H9 (cell line): ENCODE measurements around the gene MNS1. TPM values are rescaled to one million over a fixed set of nuclear protein-coding genes. Genes with fewer than 3 reads are reported as not detected.

Source experiments
- DNase-seq: peaks from one replicate; pipeline ENCODE4 v3.0.0-alpha.2; 2017
- H2AFZ ChIP-seq: one replicate; pipeline ENCODE4 v1.6.1; 2013; ENCODE audit warnings: mild to moderate bottlenecking, low read length, control low read depth, moderate library complexity
- H2AK5ac ChIP-seq: 2 replicates; pipeline ENCODE4 v1.6.1; 2013; ENCODE audit warnings: low read length, control low read depth, mixed read lengths; ENCODE audit not compliant: insufficient read length
- H2BK120ac ChIP-seq: one replicate; pipeline ENCODE4 v1.6.1; 2013; ENCODE audit warnings: low read depth, mild to moderate bottlenecking, low read length, control low read depth, inconsistent platforms; ENCODE audit not compliant: poor library complexity, severe bottlenecking
- H2BK12ac ChIP-seq: 2 replicates; pipeline ENCODE4 v1.6.1; 2013; ENCODE audit warnings: low read length, control low read depth, mixed read lengths, low read depth; ENCODE audit not compliant: insufficient read length
- H2BK15ac ChIP-seq: 2 replicates; pipeline ENCODE4 v1.6.1; 2013; ENCODE audit warnings: low read depth, low read length, control low read depth
- H2BK20ac ChIP-seq: one replicate; pipeline ENCODE4 v1.6.1; 2013; ENCODE audit warnings: low read depth, mild to moderate bottlenecking, low read length, control low read depth, inconsistent platforms; ENCODE audit not compliant: poor library complexity, severe bottlenecking
- H2BK5ac ChIP-seq: 2 replicates; pipeline ENCODE4 v1.6.1; 2013; ENCODE audit warnings: low read length, control low read depth, mixed read lengths; ENCODE audit not compliant: insufficient read length
- H3K14ac ChIP-seq: 2 replicates; pipeline ENCODE4 v1.6.1; 2013; ENCODE audit warnings: low read length, control low read depth; ENCODE audit not compliant: insufficient read depth
- H3K18ac ChIP-seq: 2 replicates; pipeline ENCODE4 v1.6.1; 2013; ENCODE audit warnings: low read depth, mild to moderate bottlenecking, mixed read lengths, low read length, control low read depth; ENCODE audit not compliant: insufficient read length
- H3K23ac ChIP-seq: 2 replicates; pipeline ENCODE4 v1.6.1; 2013; ENCODE audit warnings: low read length, control low read depth, mixed read lengths, low read depth; ENCODE audit not compliant: insufficient read length
- H3K23me2 ChIP-seq: 2 replicates; pipeline ENCODE4 v1.6.1; 2013; ENCODE audit warnings: low read depth, mild to moderate bottlenecking, mixed read lengths, low read length, control low read depth; ENCODE audit not compliant: insufficient read length, poor library complexity, severe bottlenecking
- H3K27ac ChIP-seq: 2 replicates; pipeline ENCODE4 v1.5.1; 2013; ENCODE audit warnings: low read length, control low read depth, mixed read lengths, low read depth; ENCODE audit not compliant: insufficient read length
- H3K27me3 ChIP-seq: 2 replicates; pipeline ENCODE4 v1.6.1; 2013; ENCODE audit warnings: low read length, control low read depth, inconsistent platforms; ENCODE audit not compliant: insufficient read depth
- H3K4ac ChIP-seq: 2 replicates; pipeline ENCODE4 v1.6.1; 2013; ENCODE audit warnings: low read depth, mild to moderate bottlenecking, control low read depth, inconsistent platforms, low read length, moderate library complexity
- H3K4me1 ChIP-seq: 2 replicates; pipeline ENCODE4 v1.6.1; 2013; ENCODE audit warnings: low read length, control low read depth, inconsistent platforms; ENCODE audit not compliant: insufficient read depth
- H3K4me2 ChIP-seq: 2 replicates; pipeline ENCODE4 v1.6.1; 2013; ENCODE audit warnings: low read length, control low read depth, mixed read lengths; ENCODE audit not compliant: insufficient read length, insufficient read depth
- H3K56ac ChIP-seq: 2 replicates; pipeline ENCODE4 v1.6.1; 2013; ENCODE audit warnings: low read depth, mild to moderate bottlenecking, mixed read lengths, low read length, control low read depth; ENCODE audit not compliant: insufficient read length
- H3K79me1 ChIP-seq: 2 replicates; pipeline ENCODE4 v1.6.1; 2013; ENCODE audit warnings: low read depth, mild to moderate bottlenecking, moderate library complexity, low read length, control low read depth, inconsistent platforms; ENCODE audit not compliant: insufficient read depth, poor library complexity, severe bottlenecking
- H3K79me2 ChIP-seq: 2 replicates; pipeline ENCODE4 v1.6.1; 2013; ENCODE audit warnings: low read length, control low read depth, inconsistent platforms; ENCODE audit not compliant: insufficient read depth
- H3K9ac ChIP-seq: 2 replicates; pipeline ENCODE4 v1.6.1; 2013; ENCODE audit warnings: low read length, control low read depth, mixed read lengths; ENCODE audit not compliant: insufficient read length; ENCODE audit errors: extremely low read depth
- H3K9me3 ChIP-seq: one replicate; pipeline ENCODE4 v1.6.1; 2013; ENCODE audit warnings: low read depth, low read length, inconsistent platforms; ENCODE audit not compliant: control insufficient read depth
- H3T11ph ChIP-seq: one replicate; pipeline ENCODE4 v1.6.1; 2013; ENCODE audit warnings: mild to moderate bottlenecking, low read length, control low read depth, inconsistent platforms
- H4K20me1 ChIP-seq: one replicate; pipeline ENCODE4 v1.6.1; 2013; ENCODE audit not compliant: control insufficient read depth, insufficient read length, insufficient read depth
- H4K5ac ChIP-seq: 2 replicates; pipeline ENCODE4 v1.6.1; 2013; ENCODE audit warnings: low read depth, mild to moderate bottlenecking, mixed read lengths, low read length, control low read depth; ENCODE audit not compliant: insufficient read length
- H4K8ac ChIP-seq: replicated peaks from 2 replicates; pipeline ENCODE4 v1.6.1; 2013; ENCODE audit warnings: low read length, control low read depth, mixed read lengths, low read depth; ENCODE audit not compliant: insufficient read length
- H4K91ac ChIP-seq: 2 replicates; pipeline ENCODE4 v1.6.1; 2013; ENCODE audit warnings: low read depth, mild to moderate bottlenecking, moderate library complexity, mixed read lengths, low read length, control low read depth; ENCODE audit not compliant: insufficient read length
- H3K27ac Mint-ChIP-seq, 3 experiments: 2 replicates in 2 of 3; 3 replicates in 1 of 3; pipeline ENCODE4 v1.8.0; 2020 to 2021; ENCODE audit warnings: mixed read lengths in 3 of 3, mild to moderate bottlenecking in 1 of 3, moderate library complexity in 1 of 3
- H3K27me3 Mint-ChIP-seq: 2 replicates; pipeline ENCODE4 v1.8.0; 2021; ENCODE audit warnings: low read depth, mild to moderate bottlenecking, moderate library complexity, mixed read lengths
- H3K36me3 Mint-ChIP-seq, 3 experiments: 2 replicates in 2 of 3; 3 replicates in 1 of 3; pipeline ENCODE4 v1.8.0; 2020 to 2021; ENCODE audit warnings: low read depth in 3 of 3, mixed read lengths in 3 of 3; ENCODE audit not compliant: insufficient read depth in 1 of 3
- H3K4me1 Mint-ChIP-seq, 2 experiments: 2 replicates each; pipeline ENCODE4 v1.8.0; 2020; ENCODE audit warnings: mixed read lengths in 2 of 2
- H3K4me3 Mint-ChIP-seq, 2 experiments: 2 replicates in 1 of 2; 3 replicates in 1 of 2; pipeline ENCODE4 v1.8.0; 2020 to 2021; ENCODE audit warnings: mild to moderate bottlenecking in 2 of 2, mixed read lengths in 2 of 2, moderate library complexity in 1 of 2
- H3K9me3 Mint-ChIP-seq, 2 experiments: 2 replicates in 1 of 2; 3 replicates in 1 of 2; pipeline ENCODE4 v1.8.0; 2020; ENCODE audit warnings: mild to moderate bottlenecking in 2 of 2, mixed read lengths in 2 of 2, moderate library complexity in 1 of 2
- WGBS: extraction: QIAGEN DNeasy Blood & Tissue Kit; methylation state at CpG from one replicate; pipeline ENCODE4 v1.1.7; 2013; ENCODE audit warnings: missing lambda C conversion rate, low lambda C conversion rate, mixed read lengths; ENCODE audit not compliant: insufficient read length; ENCODE audit errors: extremely low coverage; 5-methylcytosine and 5-hydroxymethylcytosine counted together
- total RNA-seq: library from RNA; stranded (reverse); gene quantifications from 2 replicates; pipeline ENCODE4 v1.2.1, GENCODE V29; 2021
- TF ChIP-seq, protein P1 (sequence below): fragments of 200-600 bp; sonication (generic); conservative IDR thresholded peaks from 3 replicates; pipeline ENCODE4 v1.8.0; 2021; ENCODE audit warnings: antibody characterized with exemption, mild to moderate bottlenecking

MNS1 gene
- total RNA-seq, 1 experiment from 2014 or later = 4.2 TPM

DNA sequence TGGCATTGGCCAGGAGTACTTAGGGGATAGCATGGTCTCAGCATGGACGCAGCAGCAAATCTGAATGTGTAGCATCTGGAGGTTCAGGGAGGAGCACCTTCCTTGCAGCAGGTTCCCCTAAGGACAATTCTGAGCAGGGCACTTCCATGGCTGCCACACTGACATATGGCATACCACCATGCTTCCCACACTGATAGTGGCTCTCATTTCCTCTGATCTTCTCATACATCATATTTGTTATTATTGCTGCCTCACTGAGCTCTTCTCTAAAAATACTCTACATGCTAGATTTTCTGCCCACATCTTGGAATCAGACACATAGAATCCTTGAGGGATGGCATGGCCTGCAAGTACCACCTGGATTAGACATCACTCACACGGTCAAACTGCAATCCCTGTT is 7.3 kb upstream of the MNS1 start:
- Histone ChIP-seq H2BK120ac (no peak overlapping the region), H4K91ac (no peak overlapping the region), H3K23ac (no peak overlapping the region), H3K27ac (no peak overlapping the region), H2BK20ac (no peak overlapping the region), H3K27me3 (no peaks in the 10 kb centered on the region), H3K14ac (no peak overlapping the region), H3K79me1 (no peaks in the 10 kb centered on the region), H3K4ac (no peak overlapping the region), H3K56ac (no peak overlapping the region), H2AK5ac (no peak overlapping the region), H3K23me2 (no peaks in the 10 kb centered on the region), H3K18ac (no peak overlapping the region), H4K5ac (no peak overlapping the region), H3K79me2 (no peaks in the 10 kb centered on the region), H2BK12ac (no peak overlapping the region), H3K4me1 (no peaks in the 10 kb centered on the region), H4K8ac (no peak overlapping the region), H2BK15ac (no peak overlapping the region), H3K9me3 (no peaks in the 10 kb centered on the region), H2BK5ac (no peak overlapping the region), H3T11ph (no peak overlapping the region), H4K20me1 (no peaks in the 10 kb centered on the region), H3K4me2 (no peak overlapping the region), H3K9ac (no peak overlapping the region), H2AFZ (no peak overlapping the region)
- Mint-ChIP-seq H3K4me3 (no peak overlapping the region), H3K27me3 (peaks cover 5% of the 10 kb centered on the region), H3K4me1 (no peaks in the 10 kb centered on the region), H3K36me3 (no peaks in the 10 kb centered on the region; a peak in 1 of 7 replicates), H3K27ac (no peak overlapping the region), H3K9me3 (no peaks in the 10 kb centered on the region; a peak in 1 of 5 replicates)
- WGBS = no CpG with 5 or more reads among the region's 2 CpGs
- TF ChIP-seq, protein P1, sequence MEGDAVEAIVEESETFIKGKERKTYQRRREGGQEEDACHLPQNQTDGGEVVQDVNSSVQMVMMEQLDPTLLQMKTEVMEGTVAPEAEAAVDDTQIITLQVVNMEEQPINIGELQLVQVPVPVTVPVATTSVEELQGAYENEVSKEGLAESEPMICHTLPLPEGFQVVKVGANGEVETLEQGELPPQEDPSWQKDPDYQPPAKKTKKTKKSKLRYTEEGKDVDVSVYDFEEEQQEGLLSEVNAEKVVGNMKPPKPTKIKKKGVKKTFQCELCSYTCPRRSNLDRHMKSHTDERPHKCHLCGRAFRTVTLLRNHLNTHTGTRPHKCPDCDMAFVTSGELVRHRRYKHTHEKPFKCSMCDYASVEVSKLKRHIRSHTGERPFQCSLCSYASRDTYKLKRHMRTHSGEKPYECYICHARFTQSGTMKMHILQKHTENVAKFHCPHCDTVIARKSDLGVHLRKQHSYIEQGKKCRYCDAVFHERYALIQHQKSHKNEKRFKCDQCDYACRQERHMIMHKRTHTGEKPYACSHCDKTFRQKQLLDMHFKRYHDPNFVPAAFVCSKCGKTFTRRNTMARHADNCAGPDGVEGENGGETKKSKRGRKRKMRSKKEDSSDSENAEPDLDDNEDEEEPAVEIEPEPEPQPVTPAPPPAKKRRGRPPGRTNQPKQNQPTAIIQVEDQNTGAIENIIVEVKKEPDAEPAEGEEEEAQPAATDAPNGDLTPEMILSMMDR = no peak
- no peak for DNase-seq
